KMS-11 (cell line): ENCODE data around the gene HTR3D.

Experiments
- H2AFZ ChIP-seq: fragments of 200-600 bp; sonication (generic); 2 replicates; pipeline ENCODE4 v1.6.1; 2016; ENCODE audit warnings: antibody characterized with exemption, mixed run types, low read depth
- H3K27ac ChIP-seq: fragments of 200-600 bp; sonication (generic); 2 replicates; pipeline ENCODE4 v1.6.1; 2016; ENCODE audit warnings: mild to moderate bottlenecking, mixed run types
- H3K27me3 ChIP-seq: fragments of 200-600 bp; sonication (generic); 2 replicates; pipeline ENCODE4 v1.6.1; 2017; ENCODE audit warnings: mild to moderate bottlenecking, low read depth, mixed run types, moderate library complexity; ENCODE audit not compliant: insufficient read depth
- H3K36me3 ChIP-seq: fragments of 200-600 bp; sonication (generic); 2 replicates; pipeline ENCODE4 v1.6.1; 2017; ENCODE audit warnings: mild to moderate bottlenecking, mixed run types; ENCODE audit not compliant: insufficient read depth
- H3K4me1 ChIP-seq: fragments of 200-600 bp; sonication (generic); 2 replicates; pipeline ENCODE4 v1.6.1; 2016; ENCODE audit warnings: mild to moderate bottlenecking, low read depth, mixed run types; ENCODE audit not compliant: poor library complexity, severe bottlenecking
- H3K4me2 ChIP-seq: fragments of 200-600 bp; sonication (generic); 2 replicates; pipeline ENCODE4 v1.7.0; 2016; ENCODE audit warnings: mild to moderate bottlenecking, mixed run types
- H3K4me3 ChIP-seq: fragments of 200-600 bp; sonication (generic); IDR thresholded peaks from 2 replicates; pipeline ENCODE4 v1.6.1; 2017; ENCODE audit warnings: low read depth, low read length, mixed read lengths; ENCODE audit not compliant: insufficient read depth
- H3K79me2 ChIP-seq: fragments of 200-600 bp; sonication (generic); 2 replicates; pipeline ENCODE4 v1.6.1; 2016; ENCODE audit warnings: low read depth, mixed run types; ENCODE audit not compliant: insufficient read depth
- H3K9ac ChIP-seq: fragments of 200-600 bp; sonication (generic); 2 replicates; pipeline ENCODE4 v1.6.1; 2016; ENCODE audit warnings: mild to moderate bottlenecking, mixed run types
- H4K20me1 ChIP-seq: fragments of 200-600 bp; sonication (generic); 2 replicates; pipeline ENCODE4 v1.6.1; 2016; ENCODE audit warnings: mild to moderate bottlenecking, mixed run types; ENCODE audit not compliant: insufficient read depth
- TF ChIP-seq, protein P1 (sequence below): fragments of 200-600 bp; sonication (generic); conservative IDR thresholded peaks from 2 replicates; pipeline ENCODE4 v1.6.1; 2017; ENCODE audit warnings: low read depth, mild to moderate bottlenecking, antibody characterized with exemption, low read length, moderate library complexity, mixed read lengths

HTR3D gene

DNA sequence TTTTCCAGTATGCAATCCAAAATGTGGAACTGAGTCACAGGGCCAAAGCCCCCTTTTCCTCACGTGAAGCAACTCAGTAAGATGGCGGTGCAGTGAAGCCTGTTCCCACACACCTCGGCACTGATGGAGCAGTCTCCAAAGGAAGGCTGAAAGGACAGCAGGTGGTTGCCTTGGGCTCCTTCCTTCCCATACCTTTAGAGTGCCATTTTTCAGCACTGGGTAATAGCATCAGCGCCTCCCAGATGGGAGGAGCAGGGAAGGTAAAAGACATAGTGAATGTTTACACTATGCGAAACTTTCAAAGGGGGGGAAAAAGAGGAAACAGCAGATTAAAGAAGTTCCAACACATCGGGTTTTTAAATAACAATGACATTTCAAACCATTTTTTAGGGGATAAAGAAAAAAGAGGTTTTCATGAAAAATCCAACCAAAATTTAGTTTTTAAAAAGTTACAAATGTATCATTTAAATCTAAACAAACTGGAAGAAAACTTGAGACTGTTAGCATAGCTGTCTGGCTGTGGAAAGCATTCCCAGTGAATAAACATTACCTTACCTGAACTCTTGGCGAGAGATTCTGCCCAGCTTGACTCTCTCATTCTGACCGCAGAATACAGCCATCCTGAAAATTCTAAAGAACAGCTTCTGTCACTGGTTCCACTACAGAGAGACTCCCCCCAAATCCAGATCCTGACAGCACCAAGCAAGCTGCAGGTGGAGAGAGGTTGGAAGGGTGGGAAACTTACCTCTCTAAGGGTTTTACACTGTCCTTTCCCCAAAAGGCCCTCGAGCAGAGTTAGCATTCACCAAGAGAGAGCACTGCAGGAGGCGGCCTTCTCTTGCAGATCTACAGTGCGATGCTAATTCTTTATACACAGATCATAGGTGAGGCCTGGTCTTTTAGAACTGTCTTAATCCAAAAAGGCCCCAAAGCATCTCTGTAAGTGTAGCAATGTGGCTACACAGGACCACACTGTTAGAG lies 46.5 kb upstream of the HTR3D start:
- H3K4me2 ChIP-seq = no peak overlapping the region
- H2AFZ ChIP-seq = no peak overlapping the region
- no peak overlapping the region for H3K27ac ChIP-seq
- H3K79me2 ChIP-seq = no peaks in the 10 kb centered on the region
- H3K27me3 ChIP-seq = no peaks in the 10 kb centered on the region
- no peak overlapping the region for H3K9ac ChIP-seq
- no peaks in the 10 kb centered on the region for H3K36me3 ChIP-seq
- no peaks in the 10 kb centered on the region for H4K20me1 ChIP-seq
- no peak overlapping the region for H3K4me3 ChIP-seq
- TF ChIP-seq, protein P1, sequence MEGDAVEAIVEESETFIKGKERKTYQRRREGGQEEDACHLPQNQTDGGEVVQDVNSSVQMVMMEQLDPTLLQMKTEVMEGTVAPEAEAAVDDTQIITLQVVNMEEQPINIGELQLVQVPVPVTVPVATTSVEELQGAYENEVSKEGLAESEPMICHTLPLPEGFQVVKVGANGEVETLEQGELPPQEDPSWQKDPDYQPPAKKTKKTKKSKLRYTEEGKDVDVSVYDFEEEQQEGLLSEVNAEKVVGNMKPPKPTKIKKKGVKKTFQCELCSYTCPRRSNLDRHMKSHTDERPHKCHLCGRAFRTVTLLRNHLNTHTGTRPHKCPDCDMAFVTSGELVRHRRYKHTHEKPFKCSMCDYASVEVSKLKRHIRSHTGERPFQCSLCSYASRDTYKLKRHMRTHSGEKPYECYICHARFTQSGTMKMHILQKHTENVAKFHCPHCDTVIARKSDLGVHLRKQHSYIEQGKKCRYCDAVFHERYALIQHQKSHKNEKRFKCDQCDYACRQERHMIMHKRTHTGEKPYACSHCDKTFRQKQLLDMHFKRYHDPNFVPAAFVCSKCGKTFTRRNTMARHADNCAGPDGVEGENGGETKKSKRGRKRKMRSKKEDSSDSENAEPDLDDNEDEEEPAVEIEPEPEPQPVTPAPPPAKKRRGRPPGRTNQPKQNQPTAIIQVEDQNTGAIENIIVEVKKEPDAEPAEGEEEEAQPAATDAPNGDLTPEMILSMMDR = no peak
- H3K4me1 ChIP-seq = no peaks in the 10 kb centered on the region

DNA sequence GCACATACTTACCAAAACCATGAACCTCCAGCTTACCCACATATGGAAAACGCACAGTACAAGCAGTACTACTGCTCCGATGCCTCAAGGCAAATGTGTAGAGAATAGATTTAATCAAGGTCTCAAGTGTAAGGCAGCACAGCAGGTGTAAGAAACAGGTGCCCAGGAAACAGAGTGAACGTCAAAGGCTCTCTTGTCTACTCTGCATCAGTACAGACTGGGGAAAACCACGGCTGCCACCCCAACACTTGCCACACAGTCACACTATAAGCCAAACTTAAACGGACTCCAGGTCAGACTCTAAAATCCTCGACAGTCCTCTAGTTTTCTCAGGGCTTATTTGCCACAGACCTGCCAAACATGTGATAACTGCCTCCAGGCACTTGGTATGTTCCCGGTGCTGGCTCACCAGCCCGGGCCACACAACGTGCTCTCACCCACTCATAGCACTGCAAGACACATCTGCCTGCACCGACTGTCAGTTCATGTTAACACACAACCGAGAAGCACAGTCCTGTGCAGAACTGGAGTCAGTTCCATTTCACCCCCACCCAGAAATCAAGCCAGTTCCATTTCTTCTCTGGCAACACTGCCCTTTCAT lies 44.4 kb upstream of the HTR3D start:
- H3K4me1 ChIP-seq = no peaks in the 10 kb centered on the region
- no peak overlapping the region for H3K9ac ChIP-seq
- no peaks in the 10 kb centered on the region for H3K27me3 ChIP-seq
- H3K27ac ChIP-seq = no peak overlapping the region
- no peaks in the 10 kb centered on the region for H3K79me2 ChIP-seq
- TF ChIP-seq, protein P1 = no peak
- H2AFZ ChIP-seq = no peak overlapping the region
- H4K20me1 ChIP-seq = no peaks in the 10 kb centered on the region
- H3K4me2 ChIP-seq = no peak overlapping the region
- H3K36me3 ChIP-seq = no peaks in the 10 kb centered on the region
- H3K4me3 ChIP-seq = no peak overlapping the region

DNA sequence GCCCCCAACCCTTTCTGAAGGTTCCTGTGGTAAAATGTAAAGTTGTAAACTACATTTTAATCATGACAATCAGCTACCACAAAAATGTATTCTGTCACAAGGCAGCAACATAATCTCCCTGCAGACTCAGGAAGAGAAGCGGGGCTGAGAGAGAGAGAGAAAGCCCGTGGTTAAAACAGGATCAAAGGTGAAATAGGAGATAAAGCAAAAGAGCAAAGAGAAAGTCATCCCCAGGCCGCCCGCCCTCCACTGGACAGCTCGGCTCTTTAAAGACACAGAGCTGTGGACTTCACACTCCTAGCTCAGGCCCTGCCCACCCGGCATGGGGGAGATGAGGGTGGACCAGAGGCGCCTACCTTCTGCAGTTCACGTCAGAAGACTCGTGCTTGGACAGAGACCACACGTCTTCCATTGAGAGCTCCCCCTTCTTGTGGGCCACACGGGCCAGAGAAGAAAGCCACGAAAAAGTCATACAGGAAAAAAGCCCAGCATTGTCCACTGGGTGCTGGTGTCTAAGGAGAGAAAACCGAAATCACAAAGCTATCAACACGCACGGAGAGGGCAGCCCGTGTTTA lies 43.2 kb upstream of the HTR3D start:
- H4K20me1 ChIP-seq = no peaks in the 10 kb centered on the region
- no peaks in the 10 kb centered on the region for H3K27me3 ChIP-seq
- no peak overlapping the region for H2AFZ ChIP-seq
- no peak overlapping the region for H3K9ac ChIP-seq
- TF ChIP-seq, protein P1 = no peak
- no peaks in the 10 kb centered on the region for H3K4me1 ChIP-seq
- no peak overlapping the region for H3K4me2 ChIP-seq
- H3K4me3 ChIP-seq = no peak overlapping the region
- no peaks in the 10 kb centered on the region for H3K36me3 ChIP-seq
- H3K27ac ChIP-seq = no peak overlapping the region
- no peaks in the 10 kb centered on the region for H3K79me2 ChIP-seq

DNA sequence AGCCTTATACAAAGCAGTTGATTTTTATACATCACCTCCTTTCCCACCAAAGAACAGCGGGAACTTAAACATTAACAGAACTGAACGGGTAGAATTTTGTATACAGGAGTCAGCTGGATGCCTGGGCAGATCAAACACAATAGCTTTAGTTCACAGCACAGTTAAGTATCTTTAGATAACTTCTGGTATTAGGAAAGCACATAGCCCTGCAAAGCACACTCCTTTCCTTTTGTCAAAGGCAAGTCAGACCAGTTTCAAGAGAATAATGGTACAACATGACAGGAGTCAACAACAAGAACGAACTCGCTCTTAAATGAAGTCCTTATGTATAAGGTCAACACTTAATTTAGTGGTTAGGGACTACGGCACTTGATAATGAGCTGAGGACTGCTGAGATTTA lies 40.1 kb upstream of the HTR3D start:
- H3K27me3 ChIP-seq = no peaks in the 10 kb centered on the region

More for the DNA sequence above, 40.1 kb upstream of the HTR3D start:
- Histone ChIP-seq H4K20me1 (no peaks in the 10 kb centered on the region), H3K4me2 (no peak overlapping the region), H3K27ac (no peak overlapping the region), H2AFZ (no peak overlapping the region), H3K9ac (no peak overlapping the region), H3K36me3 (no peaks in the 10 kb centered on the region), H3K4me3 (no peak overlapping the region), H3K79me2 (no peaks in the 10 kb centered on the region), H3K4me1 (no peaks in the 10 kb centered on the region)
- TF ChIP-seq, protein P1 = no peak
